ENCODE measurements around the gene ALB.

The ALB gene

DNA sequence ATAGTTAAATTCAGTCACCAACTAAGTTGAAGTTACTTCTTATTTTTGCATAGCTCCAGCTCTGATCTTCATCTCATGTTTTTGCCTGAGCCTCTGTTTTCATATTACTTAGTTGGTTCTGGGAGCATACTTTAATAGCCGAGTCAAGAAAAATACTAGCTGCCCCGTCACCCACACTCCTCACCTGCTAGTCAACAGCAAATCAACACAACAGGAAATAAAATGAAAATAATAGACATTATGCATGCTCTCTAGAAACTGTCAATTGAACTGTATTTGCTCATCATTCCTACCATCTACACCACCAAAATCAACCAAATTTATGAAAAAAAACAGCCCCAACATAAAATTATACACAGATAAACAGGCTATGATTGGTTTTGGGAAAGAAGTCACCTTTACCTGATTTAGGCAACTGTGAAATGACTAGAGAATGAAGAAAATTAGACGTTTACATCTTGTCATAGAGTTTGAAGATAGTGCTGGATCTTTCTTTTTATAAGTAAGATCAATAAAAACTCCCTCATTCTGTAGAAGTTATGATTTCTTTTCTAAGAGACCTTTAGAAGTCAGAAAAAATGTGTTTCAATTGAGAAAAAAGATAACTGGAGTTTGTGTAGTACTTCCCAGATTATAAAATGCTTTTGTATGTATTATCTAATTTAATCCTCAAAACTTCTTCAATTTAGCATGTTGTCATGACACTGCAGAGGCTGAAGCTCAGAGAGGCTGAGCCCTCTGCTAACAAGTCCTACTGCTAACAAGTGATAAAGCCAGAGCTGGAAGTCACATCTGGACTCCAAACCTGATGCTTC lies 7.0 kb downstream of the ALB start:
- Histone ChIP-seq H3K27ac (ENCODE audit: poor library complexity, severe bottlenecking) (no peak overlapping the region), H3K4me3 (ENCODE audit: severe bottlenecking) (no peak overlapping the region), H3K4me1 (ENCODE audit: insufficient read depth, poor library complexity, severe bottlenecking) (no peaks in the 10 kb centered on the region), H3K9me3 (ENCODE audit: severe bottlenecking) (no peaks in the 10 kb centered on the region), H3K36me3 (ENCODE audit: low read depth) (no peaks in the 10 kb centered on the region), H3K27me3 (ENCODE audit: insufficient read depth, poor library complexity, severe bottlenecking) (peaks cover 2% of the 10 kb centered on the region)
- TF ChIP-seq, protein P1, sequence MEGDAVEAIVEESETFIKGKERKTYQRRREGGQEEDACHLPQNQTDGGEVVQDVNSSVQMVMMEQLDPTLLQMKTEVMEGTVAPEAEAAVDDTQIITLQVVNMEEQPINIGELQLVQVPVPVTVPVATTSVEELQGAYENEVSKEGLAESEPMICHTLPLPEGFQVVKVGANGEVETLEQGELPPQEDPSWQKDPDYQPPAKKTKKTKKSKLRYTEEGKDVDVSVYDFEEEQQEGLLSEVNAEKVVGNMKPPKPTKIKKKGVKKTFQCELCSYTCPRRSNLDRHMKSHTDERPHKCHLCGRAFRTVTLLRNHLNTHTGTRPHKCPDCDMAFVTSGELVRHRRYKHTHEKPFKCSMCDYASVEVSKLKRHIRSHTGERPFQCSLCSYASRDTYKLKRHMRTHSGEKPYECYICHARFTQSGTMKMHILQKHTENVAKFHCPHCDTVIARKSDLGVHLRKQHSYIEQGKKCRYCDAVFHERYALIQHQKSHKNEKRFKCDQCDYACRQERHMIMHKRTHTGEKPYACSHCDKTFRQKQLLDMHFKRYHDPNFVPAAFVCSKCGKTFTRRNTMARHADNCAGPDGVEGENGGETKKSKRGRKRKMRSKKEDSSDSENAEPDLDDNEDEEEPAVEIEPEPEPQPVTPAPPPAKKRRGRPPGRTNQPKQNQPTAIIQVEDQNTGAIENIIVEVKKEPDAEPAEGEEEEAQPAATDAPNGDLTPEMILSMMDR (IDR thresholded peaks at IDR 0.05; ENCODE audit: poor library complexity, severe bottlenecking), result no peak
- ATAC-seq (ENCODE audit: low read depth) (no peak), DNase-seq (ENCODE audit: low spot score) (no peak)

DNA sequence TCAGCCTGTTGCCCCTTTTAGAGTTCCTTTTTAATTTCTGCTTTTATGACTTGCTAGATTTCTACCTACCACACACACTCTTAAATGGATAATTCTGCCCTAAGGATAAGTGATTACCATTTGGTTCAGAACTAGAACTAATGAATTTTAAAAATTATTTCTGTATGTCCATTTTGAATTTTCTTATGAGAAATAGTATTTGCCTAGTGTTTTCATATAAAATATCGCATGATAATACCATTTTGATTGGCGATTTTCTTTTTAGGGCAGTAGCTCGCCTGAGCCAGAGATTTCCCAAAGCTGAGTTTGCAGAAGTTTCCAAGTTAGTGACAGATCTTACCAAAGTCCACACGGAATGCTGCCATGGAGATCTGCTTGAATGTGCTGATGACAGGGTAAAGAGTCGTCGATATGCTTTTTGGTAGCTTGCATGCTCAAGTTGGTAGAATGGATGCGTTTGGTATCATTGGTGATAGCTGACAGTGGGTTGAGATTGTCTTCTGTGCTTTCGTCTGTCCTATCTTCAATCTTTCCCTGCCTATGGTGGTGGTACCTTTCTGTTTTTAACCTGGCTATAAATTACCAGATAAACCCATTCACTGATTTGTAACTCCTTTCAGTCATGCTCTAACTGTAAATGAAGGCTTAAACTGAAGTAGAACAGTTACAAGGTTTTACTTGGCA lies 7.8 kb downstream of the ALB start:
- Histone ChIP-seq H3K4me3 (ENCODE audit: severe bottlenecking) (no peak overlapping the region), H3K27me3 (ENCODE audit: insufficient read depth, poor library complexity, severe bottlenecking) (peaks cover 2% of the 10 kb centered on the region), H3K36me3 (ENCODE audit: low read depth) (no peaks in the 10 kb centered on the region), H3K9me3 (ENCODE audit: severe bottlenecking) (no peaks in the 10 kb centered on the region), H3K4me1 (ENCODE audit: insufficient read depth, poor library complexity, severe bottlenecking) (no peaks in the 10 kb centered on the region), H3K27ac (ENCODE audit: poor library complexity, severe bottlenecking) (no peak overlapping the region)
- no peak for DNase-seq (ENCODE audit: low spot score)
- TF ChIP-seq, protein P1 (IDR thresholded peaks at IDR 0.05; ENCODE audit: poor library complexity, severe bottlenecking), result no peak
- ATAC-seq (ENCODE audit: low read depth), result no peak

DNA sequence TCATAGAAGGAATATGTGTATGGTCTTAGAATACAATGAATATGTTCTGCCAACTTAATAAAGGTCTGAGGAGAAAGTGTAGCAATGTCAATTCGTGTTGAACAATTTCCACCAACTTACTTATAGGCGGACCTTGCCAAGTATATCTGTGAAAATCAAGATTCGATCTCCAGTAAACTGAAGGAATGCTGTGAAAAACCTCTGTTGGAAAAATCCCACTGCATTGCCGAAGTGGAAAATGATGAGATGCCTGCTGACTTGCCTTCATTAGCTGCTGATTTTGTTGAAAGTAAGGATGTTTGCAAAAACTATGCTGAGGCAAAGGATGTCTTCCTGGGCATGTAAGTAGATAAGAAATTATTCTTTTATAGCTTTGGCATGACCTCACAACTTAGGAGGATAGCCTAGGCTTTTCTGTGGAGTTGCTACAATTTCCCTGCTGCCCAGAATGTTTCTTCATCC lies 9.2 kb downstream of the ALB start:
- TF ChIP-seq, protein P1 (IDR thresholded peaks at IDR 0.05; ENCODE audit: poor library complexity, severe bottlenecking), result no peak
- Histone ChIP-seq H3K4me1 (ENCODE audit: insufficient read depth, poor library complexity, severe bottlenecking) (no peaks in the 10 kb centered on the region), H3K27ac (ENCODE audit: poor library complexity, severe bottlenecking) (no peak overlapping the region), H3K36me3 (ENCODE audit: low read depth) (no peaks in the 10 kb centered on the region), H3K27me3 (ENCODE audit: insufficient read depth, poor library complexity, severe bottlenecking) (peaks cover 2% of the 10 kb centered on the region), H3K9me3 (ENCODE audit: severe bottlenecking) (no peaks in the 10 kb centered on the region), H3K4me3 (ENCODE audit: severe bottlenecking) (no peak overlapping the region)
- ATAC-seq (ENCODE audit: low read depth) (no peak), DNase-seq (ENCODE audit: low spot score) (no peak)

DNA sequence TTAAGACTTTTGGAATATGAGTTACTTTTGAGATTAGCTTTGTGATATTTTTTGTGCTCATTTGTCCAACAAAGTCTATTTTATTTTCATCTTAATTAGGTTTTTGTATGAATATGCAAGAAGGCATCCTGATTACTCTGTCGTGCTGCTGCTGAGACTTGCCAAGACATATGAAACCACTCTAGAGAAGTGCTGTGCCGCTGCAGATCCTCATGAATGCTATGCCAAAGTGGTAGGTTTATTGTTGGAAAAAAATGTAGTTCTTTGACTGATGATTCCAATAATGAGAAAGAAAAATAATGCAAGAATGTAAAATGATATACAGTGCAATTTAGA lies 10.8 kb downstream of the ALB start:
- ATAC-seq (ENCODE audit: low read depth), result no peak
- no peaks in the 10 kb centered on the region for H3K9me3 ChIP-seq (ENCODE audit: severe bottlenecking)
- no peaks in the 10 kb centered on the region for H3K36me3 ChIP-seq (ENCODE audit: low read depth)
- peaks cover 2% of the 10 kb centered on the region for H3K27me3 ChIP-seq (ENCODE audit: insufficient read depth, poor library complexity, severe bottlenecking)
- TF ChIP-seq, protein P1 (IDR thresholded peaks at IDR 0.05; ENCODE audit: poor library complexity, severe bottlenecking), result no peak
- H3K27ac ChIP-seq (ENCODE audit: poor library complexity, severe bottlenecking), result no peak overlapping the region
- no peak for DNase-seq (ENCODE audit: low spot score)
- no peak overlapping the region for H3K4me3 ChIP-seq (ENCODE audit: severe bottlenecking)
- H3K4me1 ChIP-seq (ENCODE audit: insufficient read depth, poor library complexity, severe bottlenecking), result no peaks in the 10 kb centered on the region

DNA sequence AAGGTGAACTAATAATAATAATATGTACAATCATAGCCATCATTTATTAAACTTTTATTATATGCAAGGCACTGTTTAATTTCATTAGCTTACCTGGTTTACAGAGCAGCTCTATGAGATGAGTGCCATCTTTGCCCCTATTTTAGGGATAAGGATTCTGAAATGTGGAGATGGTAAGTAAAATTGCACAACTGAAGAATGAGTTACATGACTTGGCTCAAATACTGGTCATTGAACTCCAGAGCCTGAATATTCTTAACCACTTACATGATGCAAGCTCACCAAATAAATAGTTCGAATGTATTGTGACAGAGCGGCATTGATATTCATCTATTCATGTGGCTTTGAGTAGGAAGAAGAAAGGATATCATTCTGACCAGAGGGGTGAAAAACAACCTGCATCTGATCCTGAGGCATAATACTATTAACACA lies 11.7 kb downstream of the ALB start:
- Histone ChIP-seq H3K4me3 (ENCODE audit: severe bottlenecking) (no peak overlapping the region), H3K27me3 (ENCODE audit: insufficient read depth, poor library complexity, severe bottlenecking) (peaks cover 4% of the 10 kb centered on the region), H3K4me1 (ENCODE audit: insufficient read depth, poor library complexity, severe bottlenecking) (no peaks in the 10 kb centered on the region), H3K27ac (ENCODE audit: poor library complexity, severe bottlenecking) (no peak overlapping the region), H3K9me3 (ENCODE audit: severe bottlenecking) (no peaks in the 10 kb centered on the region), H3K36me3 (ENCODE audit: low read depth) (no peaks in the 10 kb centered on the region)
- TF ChIP-seq, protein P1 (IDR thresholded peaks at IDR 0.05; ENCODE audit: poor library complexity, severe bottlenecking), result no peak
- no peak for ATAC-seq (ENCODE audit: low read depth)
- no peak for DNase-seq (ENCODE audit: low spot score)

All from RWPE2 (cell line).